OCI-LY7 (cell line): Measurements from ENCODE around the gene CPT1A. TPM values are rescaled to one million over a fixed set of nuclear protein-coding genes. Genes with fewer than 3 reads are reported as not detected.

Source experiments
- BruUV-seq: library from RNA; stranded (reverse); fragments of 400-500 nt; replicated peaks from 2 replicates; lab custom pipeline; 2021; lab: Mats Ljungman, UMichigan
- CTCF ChIA-PET: fragments of 300-600 bp; sonication (Branson Sonifier 250); formaldehyde crosslinking; loops from one replicate; lab custom pipeline; 2022; ENCODE audit warnings: antibody characterized with exemption; ENCODE audit not compliant: unreplicated experiment; lab: Charles Lee
- POLR2A ChIA-PET: fragments of 300-600 bp; sonication (Branson Sonifier 250); formaldehyde crosslinking; loops from one replicate; lab custom pipeline; 2022; ENCODE audit warnings: antibody characterized with exemption; lab: Charles Lee
- DNase-seq: peaks from one replicate; pipeline ENCODE4 v3.0.0-alpha.2; 2015; ENCODE audit warnings: low spot score
- H2AFZ ChIP-seq: fragments of 200-600 bp; sonication (generic), shearing (Covaris generic); 2 replicates; pipeline ENCODE4 v1.6.1; 2014; ENCODE audit warnings: mild to moderate bottlenecking, antibody characterized with exemption, low read length, moderate library complexity
- H3K27ac ChIP-seq: fragments of 200-600 bp; sonication (generic); 2 replicates; pipeline ENCODE4 v1.5.1; 2014; ENCODE audit warnings: mixed run types, low read depth, mild to moderate bottlenecking, moderate library complexity, low read length, inconsistent platforms; ENCODE audit not compliant: poor library complexity, severe bottlenecking
- H3K36me3 ChIP-seq: fragments of 200-600 bp; sonication (generic); 2 replicates; pipeline ENCODE4 v1.6.1; 2014; ENCODE audit warnings: mild to moderate bottlenecking, antibody characterized with exemption, low read length, moderate library complexity, mixed read lengths; ENCODE audit not compliant: insufficient read depth
- H3K4me1 ChIP-seq: fragments of 200-600 bp; sonication (generic); 2 replicates; pipeline ENCODE4 v1.5.1; 2014; ENCODE audit warnings: mild to moderate bottlenecking, low read length; ENCODE audit not compliant: insufficient read depth, poor library complexity, severe bottlenecking
- H3K4me2 ChIP-seq: fragments of 200-600 bp; sonication (generic); 2 replicates; pipeline ENCODE4 v1.6.1; 2014; ENCODE audit warnings: mild to moderate bottlenecking, low read length
- H3K4me3 ChIP-seq: fragments of 200-600 bp; sonication (generic); 2 replicates; pipeline ENCODE4 v1.5.1; 2014; ENCODE audit warnings: mild to moderate bottlenecking, low read depth, low read length; ENCODE audit not compliant: poor library complexity, severe bottlenecking
- H3K79me2 ChIP-seq: fragments of 200-600 bp; sonication (generic); 2 replicates; pipeline ENCODE4 v1.6.1; 2016; ENCODE audit warnings: low read depth, mild to moderate bottlenecking, low read length, moderate library complexity, mixed read lengths; ENCODE audit not compliant: insufficient read depth
- H3K9me2 ChIP-seq: fragments of 200-600 bp; sonication (generic); 2 replicates; pipeline ENCODE4 v1.6.1; 2016; ENCODE audit warnings: mild to moderate bottlenecking, low read length, mixed read lengths; ENCODE audit not compliant: insufficient read depth
- H3K9me3 ChIP-seq: fragments of 200-600 bp; sonication (generic); 2 replicates; pipeline ENCODE4 v1.6.1; 2014; ENCODE audit warnings: mild to moderate bottlenecking, mixed run types, low read length, mixed read lengths
- H4K20me1 ChIP-seq: fragments of 200-600 bp; sonication (generic); 2 replicates; pipeline ENCODE4 v1.6.1; 2014; ENCODE audit warnings: mild to moderate bottlenecking, antibody characterized with exemption, low read length, moderate library complexity, mixed read lengths; ENCODE audit not compliant: insufficient read depth
- EZH2phosphoT487 ChIP-seq: fragments of 200-600 bp; sonication (generic); IDR thresholded peaks from 2 replicates; pipeline ENCODE4 v1.6.1; 2018; ENCODE audit warnings: low read depth, borderline replicate concordance, mild to moderate bottlenecking, mixed run types, antibody characterized with exemption, low read length, moderate library complexity, mixed read lengths
- intact Hi-C: fragments of 100-400 bp; cut with micrococcal nuclease; formaldehyde crosslinking; loops from one replicate; pipeline ENCODE4 v1.10.0; 2022; ENCODE audit not compliant: unreplicated experiment
- total RNA-seq, 2 experiments: library from RNA; depleted of rRNA in 1 of 2; stranded (reverse); fragments of >200 nt in 1 of 2; shearing (Covaris generic) in 1 of 2; gene quantifications; 2 replicates each; pipeline ENCODE4 v1.2.3, GENCODE V29; 2014 to 2022
- TF ChIP-seq, protein P1 (sequence below): fragments of 200-600 bp; sonication (generic); conservative IDR thresholded peaks from 2 replicates; pipeline ENCODE4 v1.5.1; 2014; ENCODE audit warnings: mild to moderate bottlenecking, antibody characterized with exemption, low read length, moderate library complexity, mixed read lengths

CPT1A gene
- total RNA-seq, 2 experiments from 2014 or later, result 7.0 to 17.2 TPM

DNA sequence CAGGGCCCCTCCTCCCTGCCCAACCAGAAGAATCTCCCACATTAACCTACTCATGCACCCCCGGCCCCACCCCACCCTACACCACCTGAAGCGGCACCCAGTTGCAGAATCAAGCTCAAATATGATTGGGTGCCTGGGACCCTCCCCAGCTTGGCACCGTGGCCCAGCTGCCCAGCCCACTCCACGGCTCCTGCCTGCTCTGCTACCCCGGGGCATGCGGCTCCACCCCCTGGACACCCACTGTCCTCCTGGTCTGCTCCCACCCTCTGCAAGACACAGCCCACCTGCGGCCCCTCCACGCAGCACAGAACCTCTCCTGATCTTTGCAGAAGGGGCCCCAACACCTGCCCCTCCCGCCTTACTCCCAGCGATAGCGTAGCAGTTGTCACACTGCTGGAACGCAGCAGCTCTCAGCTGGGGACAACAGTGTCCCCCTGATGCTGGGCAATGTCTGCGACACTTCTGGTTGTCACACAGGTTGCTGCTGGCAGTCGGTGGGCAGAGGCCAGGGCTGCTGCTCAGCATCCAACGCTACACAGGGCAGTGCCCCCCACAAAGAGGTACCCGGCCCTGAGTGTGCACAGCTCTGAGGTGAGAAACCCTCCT is 58.4 kb downstream of the CPT1A start:
- ChIA-PET POLR2A (no interaction called here), CTCF (no interaction called here)
- intact Hi-C loops, result no loop called here
- no peaks in the 10 kb centered on the region for H4K20me1 ChIP-seq
- no peaks in the 10 kb centered on the region for H3K9me3 ChIP-seq
- H3K79me2 ChIP-seq, result no peaks in the 10 kb centered on the region
- no peak overlapping the region for H3K27ac ChIP-seq
- no peak overlapping the region for H2AFZ ChIP-seq
- BruUV-seq, result no TSS peak
- H3K4me2 ChIP-seq, result no peak overlapping the region
- no peak for DNase-seq
- no peak overlapping the region for H3K4me3 ChIP-seq
- TF ChIP-seq EZH2phosphoT487, result no peak
- TF ChIP-seq, protein P1, sequence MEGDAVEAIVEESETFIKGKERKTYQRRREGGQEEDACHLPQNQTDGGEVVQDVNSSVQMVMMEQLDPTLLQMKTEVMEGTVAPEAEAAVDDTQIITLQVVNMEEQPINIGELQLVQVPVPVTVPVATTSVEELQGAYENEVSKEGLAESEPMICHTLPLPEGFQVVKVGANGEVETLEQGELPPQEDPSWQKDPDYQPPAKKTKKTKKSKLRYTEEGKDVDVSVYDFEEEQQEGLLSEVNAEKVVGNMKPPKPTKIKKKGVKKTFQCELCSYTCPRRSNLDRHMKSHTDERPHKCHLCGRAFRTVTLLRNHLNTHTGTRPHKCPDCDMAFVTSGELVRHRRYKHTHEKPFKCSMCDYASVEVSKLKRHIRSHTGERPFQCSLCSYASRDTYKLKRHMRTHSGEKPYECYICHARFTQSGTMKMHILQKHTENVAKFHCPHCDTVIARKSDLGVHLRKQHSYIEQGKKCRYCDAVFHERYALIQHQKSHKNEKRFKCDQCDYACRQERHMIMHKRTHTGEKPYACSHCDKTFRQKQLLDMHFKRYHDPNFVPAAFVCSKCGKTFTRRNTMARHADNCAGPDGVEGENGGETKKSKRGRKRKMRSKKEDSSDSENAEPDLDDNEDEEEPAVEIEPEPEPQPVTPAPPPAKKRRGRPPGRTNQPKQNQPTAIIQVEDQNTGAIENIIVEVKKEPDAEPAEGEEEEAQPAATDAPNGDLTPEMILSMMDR, result no peak
- no peaks in the 10 kb centered on the region for H3K9me2 ChIP-seq
- H3K36me3 ChIP-seq, result peaks cover 4% of the 10 kb centered on the region; the same call in 1 of the 2 replicates
- H3K4me1 ChIP-seq, result no peaks in the 10 kb centered on the region

DNA sequence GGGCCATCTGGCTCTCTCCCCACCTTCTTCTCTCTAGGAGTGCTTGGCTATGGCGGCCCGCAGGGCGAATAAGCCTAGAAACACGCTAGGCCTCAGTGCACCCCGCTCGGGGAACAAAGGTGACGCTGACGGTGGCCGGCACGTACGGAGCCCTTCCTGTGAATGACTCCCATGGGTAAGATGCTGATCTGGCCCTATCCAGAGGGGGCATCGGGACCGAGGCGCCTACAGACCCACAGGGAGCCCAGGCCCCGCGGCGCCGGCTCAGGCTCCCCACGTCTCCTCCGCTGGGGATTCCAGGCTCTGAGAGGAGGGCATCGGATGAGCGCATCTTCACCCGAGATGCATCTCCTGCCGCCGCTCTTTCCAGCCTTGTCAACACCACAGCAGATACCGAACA is 59.0 kb downstream of the CPT1A start:
- BruUV-seq, result no TSS peak
- Histone ChIP-seq H3K4me1 (no peaks in the 10 kb centered on the region), H3K9me3 (no peaks in the 10 kb centered on the region), H3K27ac (no peak overlapping the region), H3K79me2 (no peaks in the 10 kb centered on the region), H2AFZ (no peak overlapping the region), H3K4me3 (no peak overlapping the region), H3K9me2 (no peaks in the 10 kb centered on the region), H3K4me2 (no peak overlapping the region), H4K20me1 (no peaks in the 10 kb centered on the region), H3K36me3 (peaks cover 4% of the 10 kb centered on the region; the same call in 1 of the 2 replicates)
- intact Hi-C loops, result no loop called here
- POLR2A ChIA-PET, result no interaction called here
- DNase-seq, result no peak
- CTCF ChIA-PET, result no interaction called here
- TF ChIP-seq EZH2phosphoT487, result no peak
- TF ChIP-seq, protein P1, result no peak

DNA sequence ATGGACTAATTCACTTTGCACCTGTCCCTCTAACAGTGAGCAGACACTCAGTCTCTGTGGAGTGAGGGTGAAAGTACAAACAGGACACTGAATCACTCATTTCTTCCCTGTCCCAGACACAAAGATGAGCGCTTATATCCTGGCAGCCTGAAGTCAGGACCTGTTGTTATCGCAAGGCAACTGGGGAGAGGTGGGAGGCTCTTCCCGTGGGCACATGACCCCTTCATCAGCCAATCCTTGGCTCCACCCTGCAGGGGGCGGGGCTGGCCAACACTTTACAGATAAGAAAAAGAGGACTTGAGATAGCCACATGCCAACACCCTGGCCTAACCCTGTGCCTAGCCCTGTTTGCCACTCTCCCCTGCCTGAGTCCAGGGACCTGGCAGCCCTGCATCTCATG is 60.9 kb downstream of the CPT1A start:
- no peak overlapping the region for H3K4me3 ChIP-seq
- peak; percentile 8 for DNase-seq
- peaks cover 4% of the 10 kb centered on the region; the same call in 1 of the 2 replicates for H3K36me3 ChIP-seq
- no peaks in the 10 kb centered on the region for H3K4me1 ChIP-seq
- BruUV-seq, result no TSS peak
- no peak overlapping the region for H2AFZ ChIP-seq
- TF ChIP-seq EZH2phosphoT487, result no peak
- TF ChIP-seq, protein P1, result no peak
- H4K20me1 ChIP-seq, result no peaks in the 10 kb centered on the region
- H3K27ac ChIP-seq, result no peak overlapping the region
- H3K4me2 ChIP-seq, result no peak overlapping the region
- H3K79me2 ChIP-seq, result no peaks in the 10 kb centered on the region
- H3K9me3 ChIP-seq, result no peaks in the 10 kb centered on the region
- no peaks in the 10 kb centered on the region for H3K9me2 ChIP-seq
- intact Hi-C loops, result no loop called here
- POLR2A ChIA-PET, result no interaction called here
- CTCF ChIA-PET, result no interaction called here
